ENCODE measurements around the gene DRICH1. TPM values are rescaled to one million over a fixed set of nuclear protein-coding genes. Genes with fewer than 3 reads are reported as not detected.
"Not testable (repeated sequence)": the region's sequence is repeated elsewhere in the genome, so short reads cannot be mapped to it uniquely, and the experiment has no call there.

The DRICH1 gene
- total RNA-seq, 2 experiments from 2014 or later: 0.36 TPM; not detected in 1

- CTCF ChIA-PET: no interaction called here
- Mint-ChIP-seq H3K4me1 (ENCODE audit: low read depth) (no peaks in the 10 kb centered on the region), H3K36me3 (ENCODE audit: low read depth) (no peaks in the 10 kb centered on the region), H3K27me3 (ENCODE audit: low read depth) (no peaks in the 10 kb centered on the region), H3K27ac (no peak overlapping the region), H3K4me3 (no peak overlapping the region), H3K9me3 (no peaks in the 10 kb centered on the region)
- no peak for DNase-seq
- intact Hi-C loops (cut with micrococcal nuclease): no loop called here
Measured at GRCh38 chr22:23606204-23607131, 25.7 kb downstream of the DRICH1 start.

DNA sequence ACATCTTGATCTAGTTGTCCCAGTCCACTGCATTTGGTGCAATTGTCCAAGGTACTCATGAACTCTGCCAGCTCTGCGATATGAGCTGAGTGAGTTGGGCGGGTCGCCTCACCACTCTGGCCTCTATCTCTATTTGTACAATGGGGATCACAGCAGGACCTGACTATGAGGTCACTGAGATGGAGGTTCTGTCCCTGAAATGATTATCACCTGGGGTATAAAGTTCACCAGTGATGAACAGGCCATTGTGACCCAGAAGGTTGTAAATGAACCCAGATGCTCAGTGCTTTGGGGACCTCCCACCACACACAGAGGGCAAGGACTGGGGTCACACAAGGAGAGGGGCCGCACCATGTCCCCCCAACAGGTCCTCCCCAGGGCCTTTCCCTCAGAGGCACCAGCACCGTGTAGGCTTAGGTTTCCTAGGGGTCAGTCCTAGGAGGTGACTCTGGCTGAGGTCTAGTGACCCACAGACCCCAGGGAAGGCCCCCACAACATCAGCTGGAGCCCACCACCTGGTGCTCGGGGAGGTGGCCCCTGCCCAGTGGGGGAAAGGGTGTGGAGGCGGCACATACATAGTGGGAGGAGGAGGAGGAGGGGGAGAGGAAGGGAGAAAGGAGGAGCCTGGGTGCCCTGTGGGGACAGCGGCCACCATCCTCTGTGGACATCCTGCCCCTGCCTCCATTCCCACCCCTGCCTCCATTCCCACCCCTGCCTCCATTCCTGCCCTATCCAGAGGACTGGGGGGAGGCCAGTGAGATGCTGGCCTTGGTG lies 27.0 kb downstream of the DRICH1 start:
- no peak overlapping the region for H3K4me3 Mint-ChIP-seq
- DNase-seq: no peak
- CTCF ChIA-PET: interaction anchor here (0.6 to 1.8 kb wide), 3 partner anchors 14 to 199 kb away, joined by 3 to 4 read pairs (median 4); no protein-coding TSS in a partner anchor
- H3K36me3 Mint-ChIP-seq (ENCODE audit: low read depth): no peaks in the 10 kb centered on the region
- H3K27me3 Mint-ChIP-seq (ENCODE audit: low read depth): no peaks in the 10 kb centered on the region
- no peak overlapping the region for H3K27ac Mint-ChIP-seq
- no peaks in the 10 kb centered on the region for H3K4me1 Mint-ChIP-seq (ENCODE audit: low read depth)
- intact Hi-C loops (cut with micrococcal nuclease): no loop called here
- H3K9me3 Mint-ChIP-seq: no peaks in the 10 kb centered on the region

DNA sequence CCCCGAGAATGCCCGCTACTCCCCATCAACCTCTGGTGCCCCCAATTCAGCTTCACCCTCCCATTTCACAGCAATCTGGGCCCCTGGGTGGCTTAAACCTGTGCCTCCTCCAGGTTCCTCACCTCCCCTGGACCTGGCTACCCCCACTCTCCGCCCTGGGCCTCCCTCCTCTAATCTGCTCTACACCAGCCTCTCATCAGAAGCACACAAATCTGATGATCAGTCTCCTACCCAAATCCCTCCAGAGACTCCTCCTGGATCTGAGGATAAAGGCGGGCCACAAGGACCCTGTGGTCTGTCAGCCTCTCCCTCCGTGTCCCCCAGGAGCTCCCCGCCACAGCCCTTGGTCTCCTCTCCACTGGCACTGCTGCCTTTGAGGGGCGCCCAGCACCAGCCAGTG lies 28.9 kb downstream of the DRICH1 start:
- Mint-ChIP-seq H3K4me3 (no peak overlapping the region), H3K27me3 (ENCODE audit: low read depth) (no peaks in the 10 kb centered on the region), H3K27ac (no peak overlapping the region), H3K36me3 (ENCODE audit: low read depth) (no peaks in the 10 kb centered on the region), H3K4me1 (ENCODE audit: low read depth) (no peaks in the 10 kb centered on the region), H3K9me3 (no peaks in the 10 kb centered on the region)
- CTCF ChIA-PET: interaction anchor here (1.4 kb wide), 1 partner anchor 12 kb away, joined by 5 read pairs; no protein-coding TSS in a partner anchor
- intact Hi-C loops (cut with micrococcal nuclease): no loop called here
- DNase-seq: no peak

GRCh38 chr22:23598805-23599518 lies 33.2 kb downstream of the DRICH1 start:
- Mint-ChIP-seq H3K27me3 (ENCODE audit: low read depth) (no peaks in the 10 kb centered on the region), H3K36me3 (ENCODE audit: low read depth) (no peaks in the 10 kb centered on the region), H3K27ac (no peak overlapping the region), H3K9me3 (no peaks in the 10 kb centered on the region), H3K4me3 (no peak overlapping the region), H3K4me1 (ENCODE audit: low read depth) (no peaks in the 10 kb centered on the region)
- intact Hi-C loops (cut with micrococcal nuclease): no loop called here
- CTCF ChIA-PET: no interaction called here
- DNase-seq: no peak

DNA sequence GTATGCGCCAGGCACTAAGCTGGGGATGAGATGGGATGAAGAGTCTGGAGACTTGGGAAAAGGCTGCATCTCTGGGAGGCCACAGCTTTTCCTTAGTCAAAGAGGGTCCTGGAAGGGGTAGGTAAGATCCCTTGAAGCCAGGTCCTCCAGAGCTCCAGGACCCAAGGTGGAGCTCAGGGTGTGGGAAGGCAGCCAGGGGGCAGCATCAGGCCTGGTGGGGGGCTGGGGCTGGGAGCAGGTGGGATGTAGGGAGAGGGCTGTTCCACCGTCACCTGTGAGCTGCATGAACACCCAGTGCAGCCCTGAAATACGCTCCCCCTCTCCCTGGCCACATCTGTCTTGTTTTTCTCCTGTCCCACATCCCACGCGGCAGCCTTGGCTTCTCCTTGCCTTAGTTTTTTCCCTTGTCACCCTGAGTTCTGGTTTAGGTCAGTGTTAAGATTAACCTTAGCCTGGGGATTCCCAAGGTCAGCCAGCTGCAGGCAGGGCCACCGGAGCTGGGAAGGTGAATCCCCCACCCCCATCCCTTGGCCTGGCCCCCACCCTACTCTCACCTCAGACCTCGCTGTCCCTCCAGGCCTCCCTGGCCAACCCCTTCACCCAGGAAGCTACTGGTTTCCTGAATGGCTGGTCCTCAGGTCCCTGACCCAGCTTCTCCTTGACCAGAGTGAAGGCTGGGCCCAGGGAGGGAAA lies 34.4 kb downstream of the DRICH1 start:
- H3K36me3 Mint-ChIP-seq (ENCODE audit: low read depth); H3K27me3 Mint-ChIP-seq (ENCODE audit: low read depth); H3K4me3 Mint-ChIP-seq; H3K4me1 Mint-ChIP-seq (ENCODE audit: low read depth); intact Hi-C loops (cut with micrococcal nuclease); H3K27ac Mint-ChIP-seq; H3K9me3 Mint-ChIP-seq; DNase-seq; CTCF ChIA-PET: not testable (repeated sequence)

DNA sequence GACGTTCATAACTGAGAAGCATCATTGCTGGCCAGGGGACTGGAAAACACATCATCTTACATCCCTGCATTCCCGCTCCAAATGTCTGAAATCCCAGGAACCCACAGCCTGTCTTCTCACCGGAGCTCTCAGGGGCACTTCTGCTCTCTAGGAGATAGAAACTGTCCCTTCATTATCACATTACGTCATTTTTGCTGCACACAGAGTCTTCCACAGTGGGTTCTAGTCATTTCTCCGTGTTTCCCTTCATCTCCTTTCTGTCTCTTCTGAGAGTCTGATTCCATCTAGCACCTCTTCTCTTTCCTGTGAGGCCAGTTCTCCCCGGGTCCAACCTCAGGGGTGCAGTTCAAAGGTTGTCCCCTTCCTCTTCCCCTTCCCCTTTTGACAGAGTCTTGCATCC lies 36.2 kb downstream of the DRICH1 start:
- intact Hi-C loops (cut with micrococcal nuclease); H3K4me3 Mint-ChIP-seq; H3K27me3 Mint-ChIP-seq (ENCODE audit: low read depth); H3K9me3 Mint-ChIP-seq; DNase-seq; CTCF ChIA-PET; H3K27ac Mint-ChIP-seq; H3K4me1 Mint-ChIP-seq (ENCODE audit: low read depth); H3K36me3 Mint-ChIP-seq (ENCODE audit: low read depth): not testable (repeated sequence)

DNA sequence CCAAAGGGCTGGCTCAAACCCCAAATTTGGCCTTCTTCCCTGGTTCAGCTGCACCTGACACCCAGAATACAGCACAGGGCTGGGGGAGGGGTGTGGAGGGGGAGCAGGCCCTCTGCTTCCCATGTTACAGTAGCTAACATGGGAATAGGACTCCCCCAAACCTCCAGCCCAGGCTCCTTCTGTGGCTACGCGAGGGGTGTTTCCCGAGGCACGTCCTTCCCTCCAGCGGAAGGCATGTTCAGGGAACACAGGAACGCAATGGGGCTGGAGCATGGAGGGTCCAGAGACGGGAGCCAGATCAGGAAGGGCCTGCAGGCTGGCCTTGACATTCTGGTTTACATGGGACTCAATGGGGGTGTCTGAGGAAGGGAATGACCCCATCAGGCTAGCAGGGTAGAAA lies 40.3 kb downstream of the DRICH1 start:
- CTCF ChIA-PET: interaction anchor here (0.6 to 2.1 kb wide), 16 partner anchors 11 to 295 kb away, joined by 3 to 13 read pairs (median 4); partner anchors contain the start of gene DRICH1
- H3K27ac Mint-ChIP-seq: no peak overlapping the region
- DNase-seq: no peak
- no peaks in the 10 kb centered on the region for H3K27me3 Mint-ChIP-seq (ENCODE audit: low read depth)
- H3K9me3 Mint-ChIP-seq: no peaks in the 10 kb centered on the region
- intact Hi-C loops (cut with micrococcal nuclease): loop anchor here (1.0 kb wide), 1 partner anchor 51 kb away; no protein-coding TSS in a partner anchor
- no peak overlapping the region for H3K4me3 Mint-ChIP-seq
- no peaks in the 10 kb centered on the region for H3K36me3 Mint-ChIP-seq (ENCODE audit: low read depth)
- H3K4me1 Mint-ChIP-seq (ENCODE audit: low read depth): no peaks in the 10 kb centered on the region

GRCh38 chr22:23591201-23591791 lies 40.8 kb downstream of the DRICH1 start:
- H3K4me3 Mint-ChIP-seq: no peak overlapping the region
- no peaks in the 10 kb centered on the region for H3K36me3 Mint-ChIP-seq (ENCODE audit: low read depth)
- H3K27me3 Mint-ChIP-seq (ENCODE audit: low read depth): no peaks in the 10 kb centered on the region
- peak; percentile 69 for DNase-seq
- no peaks in the 10 kb centered on the region for H3K9me3 Mint-ChIP-seq
- CTCF ChIA-PET: interaction anchor here (0.6 to 2.1 kb wide), 17 partner anchors 11 to 296 kb away, joined by 3 to 13 read pairs (median 4); partner anchors contain the start of genes DRICH1 and IGLL1
- H3K4me1 Mint-ChIP-seq (ENCODE audit: low read depth): no peaks in the 10 kb centered on the region
- intact Hi-C loops (cut with micrococcal nuclease): loop anchor here (1.0 kb wide), 1 partner anchor 50 kb away; no protein-coding TSS in a partner anchor
- H3K27ac Mint-ChIP-seq: no peak overlapping the region

- H3K27ac Mint-ChIP-seq: no peak overlapping the region
- H3K27me3 Mint-ChIP-seq (ENCODE audit: low read depth): peaks cover 13% of the 10 kb centered on the region
- CTCF ChIA-PET: no interaction called here
- no peaks in the 10 kb centered on the region for H3K4me1 Mint-ChIP-seq (ENCODE audit: low read depth)
- no peaks in the 10 kb centered on the region for H3K36me3 Mint-ChIP-seq (ENCODE audit: low read depth)
- no peak for DNase-seq
- intact Hi-C loops (cut with micrococcal nuclease): no loop called here
- no peak overlapping the region for H3K4me3 Mint-ChIP-seq
- H3K9me3 Mint-ChIP-seq: no peaks in the 10 kb centered on the region
Measured at GRCh38 chr22:23583836-23584235, 48.3 kb downstream of the DRICH1 start.

DNA sequence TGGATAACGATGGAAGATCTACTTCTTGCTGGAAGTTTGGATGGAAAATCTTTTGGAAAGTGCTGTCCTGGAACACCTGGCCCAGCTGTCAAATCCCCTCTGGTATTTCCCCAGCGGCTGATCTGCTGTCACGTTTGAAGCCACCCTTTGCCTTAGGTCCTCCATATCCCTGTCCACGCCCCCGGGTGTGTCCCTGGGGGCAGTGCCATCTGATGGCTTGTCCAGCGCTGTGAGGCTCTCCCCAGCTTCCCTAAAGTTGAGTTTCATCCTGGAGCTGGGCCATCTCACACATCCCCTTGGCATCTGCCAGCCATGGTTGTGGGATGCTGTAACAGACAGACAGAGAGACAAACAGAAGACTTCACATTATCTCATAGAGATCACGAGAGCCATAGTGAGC lies 49.0 kb downstream of the DRICH1 start:
- intact Hi-C loops (cut with micrococcal nuclease): no loop called here
- Mint-ChIP-seq H3K9me3 (no peaks in the 10 kb centered on the region), H3K36me3 (ENCODE audit: low read depth) (no peaks in the 10 kb centered on the region), H3K4me1 (ENCODE audit: low read depth) (no peaks in the 10 kb centered on the region), H3K4me3 (no peak overlapping the region), H3K27me3 (ENCODE audit: low read depth) (peaks cover 15% of the 10 kb centered on the region), H3K27ac (no peak overlapping the region)
- DNase-seq: no peak
- CTCF ChIA-PET: no interaction called here

DNA sequence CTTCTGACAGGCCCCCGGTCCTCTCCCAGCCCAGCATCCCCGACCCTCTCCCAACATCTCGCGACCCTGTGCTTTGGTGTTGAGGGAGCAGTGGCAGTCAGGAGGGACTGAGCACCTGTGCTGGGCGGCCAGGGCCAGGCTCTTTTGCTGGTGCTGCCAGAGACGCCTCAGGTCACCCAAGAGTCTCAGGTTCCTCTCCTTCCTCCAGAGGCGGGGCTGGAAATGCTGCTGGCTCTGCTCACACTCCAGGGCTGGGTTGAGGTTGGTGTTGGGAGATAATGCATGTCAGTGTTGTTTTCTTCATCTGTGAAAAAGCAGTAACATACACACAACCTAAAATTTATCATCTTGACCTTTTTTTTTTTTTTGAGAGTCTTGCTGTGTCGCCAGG lies 50.9 kb downstream of the DRICH1 start:
- Mint-ChIP-seq H3K36me3 (ENCODE audit: low read depth) (no peaks in the 10 kb centered on the region), H3K27me3 (ENCODE audit: low read depth) (peaks cover 25% of the 10 kb centered on the region), H3K4me1 (ENCODE audit: low read depth) (no peaks in the 10 kb centered on the region), H3K9me3 (no peaks in the 10 kb centered on the region), H3K4me3 (no peak overlapping the region), H3K27ac (no peak overlapping the region)
- DNase-seq: no peak
- CTCF ChIA-PET: interaction anchor here (1.2 kb wide), 1 partner anchor 10 kb away, joined by 3 read pairs; no protein-coding TSS in a partner anchor
- intact Hi-C loops (cut with micrococcal nuclease): no loop called here
